HepG2 (cell line): Measurements from ENCODE around the gene SETD1B. TPM values are rescaled to one million over a fixed set of nuclear protein-coding genes. Genes with fewer than 3 reads are reported as not detected.
A peak's percentile ranks its signal among the peaks of the same experiment; 100 is the strongest.

ENCODE experiments used
- CHD2 ChIP-seq: IDR thresholded peaks from 2 replicates; pipeline ENCODE4 v1.6.1; 2011; ENCODE audit warnings: low read depth, low read length, improper control_type of control experiment
- MATR3 ChIP-seq: sonication (generic); formaldehyde crosslinking; IDR thresholded peaks from 2 replicates; pipeline ENCODE4 v1.4.0; 2020; ENCODE audit warnings: missing genetic modification reagents
- MLLT10 ChIP-seq: sonication (generic); formaldehyde crosslinking; IDR thresholded peaks from 2 replicates; pipeline ENCODE4 v1.4.0; 2020; ENCODE audit warnings: missing genetic modification reagents
- MXI1 ChIP-seq: IDR thresholded peaks from 3 replicates; pipeline ENCODE4 v1.6.1; 2012; ENCODE audit warnings: low read depth, low read length, inconsistent platforms, borderline replicate concordance
- NCOR1 ChIP-seq: fragments of 200-600 bp; sonication (generic); IDR thresholded peaks from 2 replicates; pipeline ENCODE4 v1.7.0; 2017; ENCODE audit warnings: antibody characterized with exemption, low read length, borderline replicate concordance
- POLR2AphosphoS5 ChIP-seq: IDR thresholded peaks from 2 replicates; pipeline ENCODE4 v1.6.1; 2012; ENCODE audit warnings: low read depth, low read length
- SAP130 ChIP-seq: IDR thresholded peaks from 2 replicates; pipeline ENCODE4 v1.6.1; 2016; ENCODE audit warnings: low read depth
- SMAD3 ChIP-seq: sonication (generic); formaldehyde crosslinking; IDR thresholded peaks from 2 replicates; pipeline ENCODE4 v1.4.0; 2020; ENCODE audit warnings: missing genetic modification reagents
- SP140L ChIP-seq: sonication (generic); formaldehyde crosslinking; IDR thresholded peaks from 2 replicates; pipeline ENCODE4 v1.4.0; 2020; ENCODE audit warnings: missing genetic modification reagents, borderline replicate concordance
- THAP11 ChIP-seq: IDR thresholded peaks from 2 replicates; pipeline ENCODE4 v1.6.1; 2016; ENCODE audit warnings: missing biosample characterization, missing genetic modification reagents
- ZKSCAN1 ChIP-seq: fragments of 150-350 bp; IDR thresholded peaks from 2 replicates; pipeline ENCODE4 v1.6.1; 2014; ENCODE audit warnings: low read length
- ZNF547 ChIP-seq: sonication (generic); formaldehyde crosslinking; IDR thresholded peaks from 2 replicates; pipeline ENCODE4 v1.5.1; 2020; ENCODE audit warnings: mild to moderate bottlenecking, missing genetic modification reagents
- ZNF674 ChIP-seq: sonication (generic); formaldehyde crosslinking; IDR thresholded peaks from 2 replicates; pipeline ENCODE4 v1.5.0; 2020; ENCODE audit warnings: low read depth, mild to moderate bottlenecking, missing genetic modification reagents
- ZNF746 ChIP-seq: sonication (generic); formaldehyde crosslinking; IDR thresholded peaks from 2 replicates; pipeline ENCODE4 v1.8.0; 2022; ENCODE audit warnings: mild to moderate bottlenecking, missing genetic modification reagents
- ZNF777 ChIP-seq: sonication (generic); formaldehyde crosslinking; IDR thresholded peaks from 2 replicates; pipeline ENCODE4 v1.4.0; 2020; ENCODE audit warnings: missing genetic modification reagents
- ZNF782 ChIP-seq: sonication (generic); formaldehyde crosslinking; IDR thresholded peaks from 2 replicates; pipeline ENCODE4 v1.4.0; 2020; ENCODE audit warnings: missing genetic modification reagents, mild to moderate bottlenecking, borderline replicate concordance
- polyA plus RNA-seq, 8 experiments: library from polyadenylated mRNA; depleted of rRNA in 3 of 8; stranded (reverse) in 7 of 8; unstranded in 1 of 8; fragments of >200 nt; fragmentation: Illumina TruSeq in 4 of 8; extraction: Trizol in 4 of 8; gene quantifications; 2 replicates each; pipeline versions ENCODE4 v1.2.1 to v1.2.3, GENCODE V29; 2011 to 2016; ENCODE audit warnings: low read depth in 4 of 8, missing spikeins in 1 of 8, mixed read lengths in 1 of 8; ENCODE audit not compliant: insufficient read depth in 1 of 8
- total RNA-seq, 5 experiments: library from RNA; depleted of rRNA; stranded (reverse); fragments of >200 nt; fragmentation: Illumina TruSeq; extraction: Trizol; gene quantifications; 2 replicates each; pipeline ENCODE4 v1.2.3, GENCODE V29; 2016; ENCODE audit warnings: low read depth in 1 of 5
- TF ChIP-seq, protein P1 (sequence below): IDR thresholded peaks from 2 replicates; pipeline ENCODE4 v1.6.1; 2012; ENCODE audit warnings: low read length, improper control_type of control experiment
- TF ChIP-seq, protein P2 (sequence below): sonication (generic); formaldehyde crosslinking; IDR thresholded peaks from 2 replicates; pipeline ENCODE4 v1.4.0; 2020; ENCODE audit warnings: missing genetic modification reagents
- TF ChIP-seq, protein P3 (sequence below): sonication (generic); formaldehyde crosslinking; IDR thresholded peaks from 2 replicates; pipeline ENCODE4 v1.5.0; 2020; ENCODE audit warnings: mild to moderate bottlenecking, missing genetic modification reagents
- TF ChIP-seq, protein P4 (sequence below): sonication (generic); formaldehyde crosslinking; conservative IDR thresholded peaks from 2 replicates; pipeline ENCODE4 v1.8.0; 2022; ENCODE audit warnings: mild to moderate bottlenecking, moderate library complexity, missing genetic modification reagents

Gene SETD1B
- total and polyA plus RNA-seq, 2 of the 13 experiments (the other 11 are each of a cell fraction or from before 2014, with no cell fraction given): 1.1 to 1.4 TPM

DNA sequence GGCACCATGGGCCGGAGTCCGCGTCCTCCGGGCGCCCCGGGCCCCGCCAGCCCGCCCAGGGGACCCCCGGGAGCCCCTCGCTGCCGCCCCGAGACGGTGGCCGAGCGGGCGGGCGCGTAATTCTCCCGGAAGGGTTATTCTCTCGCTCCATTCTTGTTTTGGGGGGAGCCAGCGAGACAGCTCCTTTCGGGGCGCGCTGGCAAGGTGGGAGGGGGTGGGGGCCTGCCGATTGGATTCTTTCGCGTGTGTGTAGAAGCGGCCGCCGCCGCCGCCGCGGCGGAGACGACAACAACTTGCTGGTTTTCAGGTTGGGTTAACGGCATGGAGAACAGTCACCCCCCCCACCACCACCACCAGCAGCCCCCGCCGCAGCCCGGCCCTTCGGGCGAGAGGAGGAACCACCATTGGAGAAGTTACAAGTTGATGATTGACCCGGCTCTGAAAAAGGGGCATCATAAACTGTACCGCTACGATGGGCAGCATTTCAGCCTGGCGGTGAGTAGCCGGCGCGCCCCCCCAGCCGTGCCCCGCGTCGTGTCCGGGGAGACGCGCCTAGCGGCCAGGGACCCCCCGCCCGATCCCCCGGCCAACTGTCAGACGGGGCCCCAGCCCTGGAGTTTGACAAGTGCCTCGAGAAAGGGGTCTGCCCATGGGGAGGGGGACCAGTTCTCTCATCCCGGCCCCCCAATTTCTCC, 755 bp downstream of the SETD1B start (continued):
- TF ChIP-seq ZNF674 (no peak), SMAD3 (no peak), NCOR1 (no peak), ZKSCAN1 (no peak), MXI1 (peak; percentile 9; the same call in 1 of the 3 replicates), SAP130 (CRISPR knock-in tag) (peak; percentile 57), ZNF777 (CRISPR knock-in tag) (no peak), THAP11 (CRISPR knock-in tag) (0 out of 2 replicates have a peak, but pooled peaks have one; percentile 21), SP140L (CRISPR knock-in tag) (no peak), MLLT10 (CRISPR knock-in tag) (no peak), ZNF746 (CRISPR knock-in tag) (peak; percentile 69; the same call in 1 of the 2 replicates), POLR2AphosphoS5 (peak; percentile 34), MATR3 (CRISPR knock-in tag) (no peak), CHD2 (no peak), ZNF547 (CRISPR knock-in tag) (no peak), ZNF782 (CRISPR knock-in tag) (0 out of 2 replicates have a peak, but pooled peaks have one; percentile 59)
- TF ChIP-seq, protein P1, sequence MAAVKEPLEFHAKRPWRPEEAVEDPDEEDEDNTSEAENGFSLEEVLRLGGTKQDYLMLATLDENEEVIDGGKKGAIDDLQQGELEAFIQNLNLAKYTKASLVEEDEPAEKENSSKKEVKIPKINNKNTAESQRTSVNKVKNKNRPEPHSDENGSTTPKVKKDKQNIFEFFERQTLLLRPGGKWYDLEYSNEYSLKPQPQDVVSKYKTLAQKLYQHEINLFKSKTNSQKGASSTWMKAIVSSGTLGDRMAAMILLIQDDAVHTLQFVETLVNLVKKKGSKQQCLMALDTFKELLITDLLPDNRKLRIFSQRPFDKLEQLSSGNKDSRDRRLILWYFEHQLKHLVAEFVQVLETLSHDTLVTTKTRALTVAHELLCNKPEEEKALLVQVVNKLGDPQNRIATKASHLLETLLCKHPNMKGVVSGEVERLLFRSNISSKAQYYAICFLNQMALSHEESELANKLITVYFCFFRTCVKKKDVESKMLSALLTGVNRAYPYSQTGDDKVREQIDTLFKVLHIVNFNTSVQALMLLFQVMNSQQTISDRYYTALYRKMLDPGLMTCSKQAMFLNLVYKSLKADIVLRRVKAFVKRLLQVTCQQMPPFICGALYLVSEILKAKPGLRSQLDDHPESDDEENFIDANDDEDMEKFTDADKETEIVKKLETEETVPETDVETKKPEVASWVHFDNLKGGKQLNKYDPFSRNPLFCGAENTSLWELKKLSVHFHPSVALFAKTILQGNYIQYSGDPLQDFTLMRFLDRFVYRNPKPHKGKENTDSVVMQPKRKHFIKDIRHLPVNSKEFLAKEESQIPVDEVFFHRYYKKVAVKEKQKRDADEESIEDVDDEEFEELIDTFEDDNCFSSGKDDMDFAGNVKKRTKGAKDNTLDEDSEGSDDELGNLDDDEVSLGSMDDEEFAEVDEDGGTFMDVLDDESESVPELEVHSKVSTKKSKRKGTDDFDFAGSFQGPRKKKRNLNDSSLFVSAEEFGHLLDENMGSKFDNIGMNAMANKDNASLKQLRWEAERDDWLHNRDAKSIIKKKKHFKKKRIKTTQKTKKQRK: no peak
- TF ChIP-seq, protein P2, sequence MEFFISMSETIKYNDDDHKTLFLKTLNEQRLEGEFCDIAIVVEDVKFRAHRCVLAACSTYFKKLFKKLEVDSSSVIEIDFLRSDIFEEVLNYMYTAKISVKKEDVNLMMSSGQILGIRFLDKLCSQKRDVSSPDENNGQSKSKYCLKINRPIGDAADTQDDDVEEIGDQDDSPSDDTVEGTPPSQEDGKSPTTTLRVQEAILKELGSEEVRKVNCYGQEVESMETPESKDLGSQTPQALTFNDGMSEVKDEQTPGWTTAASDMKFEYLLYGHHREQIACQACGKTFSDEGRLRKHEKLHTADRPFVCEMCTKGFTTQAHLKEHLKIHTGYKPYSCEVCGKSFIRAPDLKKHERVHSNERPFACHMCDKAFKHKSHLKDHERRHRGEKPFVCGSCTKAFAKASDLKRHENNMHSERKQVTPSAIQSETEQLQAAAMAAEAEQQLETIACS (CRISPR knock-in tag): no peak
- TF ChIP-seq, protein P3, sequence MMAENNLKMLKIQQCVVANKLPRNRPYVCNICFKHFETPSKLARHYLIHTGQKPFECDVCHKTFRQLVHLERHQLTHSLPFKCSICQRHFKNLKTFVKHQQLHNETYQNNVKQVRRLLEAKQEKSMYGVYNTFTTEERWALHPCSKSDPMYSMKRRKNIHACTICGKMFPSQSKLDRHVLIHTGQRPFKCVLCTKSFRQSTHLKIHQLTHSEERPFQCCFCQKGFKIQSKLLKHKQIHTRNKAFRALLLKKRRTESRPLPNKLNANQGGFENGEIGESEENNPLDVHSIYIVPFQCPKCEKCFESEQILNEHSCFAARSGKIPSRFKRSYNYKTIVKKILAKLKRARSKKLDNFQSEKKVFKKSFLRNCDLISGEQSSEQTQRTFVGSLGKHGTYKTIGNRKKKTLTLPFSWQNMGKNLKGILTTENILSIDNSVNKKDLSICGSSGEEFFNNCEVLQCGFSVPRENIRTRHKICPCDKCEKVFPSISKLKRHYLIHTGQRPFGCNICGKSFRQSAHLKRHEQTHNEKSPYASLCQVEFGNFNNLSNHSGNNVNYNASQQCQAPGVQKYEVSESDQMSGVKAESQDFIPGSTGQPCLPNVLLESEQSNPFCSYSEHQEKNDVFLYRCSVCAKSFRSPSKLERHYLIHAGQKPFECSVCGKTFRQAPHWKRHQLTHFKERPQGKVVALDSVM: no peak
- TF ChIP-seq, protein P4, sequence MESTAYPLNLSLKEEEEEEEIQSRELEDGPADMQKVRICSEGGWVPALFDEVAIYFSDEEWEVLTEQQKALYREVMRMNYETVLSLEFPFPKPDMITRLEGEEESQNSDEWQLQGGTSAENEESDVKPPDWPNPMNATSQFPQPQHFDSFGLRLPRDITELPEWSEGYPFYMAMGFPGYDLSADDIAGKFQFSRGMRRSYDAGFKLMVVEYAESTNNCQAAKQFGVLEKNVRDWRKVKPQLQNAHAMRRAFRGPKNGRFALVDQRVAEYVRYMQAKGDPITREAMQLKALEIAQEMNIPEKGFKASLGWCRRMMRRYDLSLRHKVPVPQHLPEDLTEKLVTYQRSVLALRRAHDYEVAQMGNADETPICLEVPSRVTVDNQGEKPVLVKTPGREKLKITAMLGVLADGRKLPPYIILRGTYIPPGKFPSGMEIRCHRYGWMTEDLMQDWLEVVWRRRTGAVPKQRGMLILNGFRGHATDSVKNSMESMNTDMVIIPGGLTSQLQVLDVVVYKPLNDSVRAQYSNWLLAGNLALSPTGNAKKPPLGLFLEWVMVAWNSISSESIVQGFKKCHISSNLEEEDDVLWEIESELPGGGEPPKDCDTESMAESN (CRISPR knock-in tag): no peak
